ENCODE measurements around the gene ZDHHC24.

ZDHHC24 gene

DNA sequence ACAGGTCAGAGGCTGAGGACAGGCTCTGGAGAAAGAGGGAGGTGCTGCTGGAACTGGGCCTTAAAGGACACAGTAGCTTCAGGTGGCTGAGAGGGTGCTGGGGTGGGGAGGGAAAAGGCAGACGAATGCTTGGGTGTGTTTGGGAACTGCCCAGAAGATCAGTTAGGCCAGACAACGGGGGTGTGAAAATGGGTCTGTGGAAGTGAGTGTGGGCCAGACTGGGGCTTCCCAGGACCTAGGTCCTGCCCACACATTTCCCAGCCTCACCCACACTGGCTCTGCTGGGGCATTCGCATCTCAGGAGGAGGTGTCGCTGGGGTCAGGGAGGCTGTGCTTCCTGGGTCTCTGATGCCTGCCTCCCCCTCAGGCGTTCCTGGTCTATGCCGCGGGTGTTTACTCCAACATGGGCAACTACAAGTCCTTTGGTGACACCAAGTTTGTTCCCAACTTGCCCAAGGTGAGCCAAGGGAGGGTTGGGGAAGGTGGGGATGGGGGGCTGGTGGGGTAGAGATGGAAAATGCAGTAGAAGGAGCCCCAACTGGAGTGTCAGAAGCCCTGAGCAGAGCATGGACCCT is 61.0 kb downstream of the ZDHHC24 start:
- peaks cover 10% of the 10 kb centered on the region for H3K36me3 ChIP-seq (ENCODE audit: control insufficient read depth, insufficient read depth, low read length)

DNA sequence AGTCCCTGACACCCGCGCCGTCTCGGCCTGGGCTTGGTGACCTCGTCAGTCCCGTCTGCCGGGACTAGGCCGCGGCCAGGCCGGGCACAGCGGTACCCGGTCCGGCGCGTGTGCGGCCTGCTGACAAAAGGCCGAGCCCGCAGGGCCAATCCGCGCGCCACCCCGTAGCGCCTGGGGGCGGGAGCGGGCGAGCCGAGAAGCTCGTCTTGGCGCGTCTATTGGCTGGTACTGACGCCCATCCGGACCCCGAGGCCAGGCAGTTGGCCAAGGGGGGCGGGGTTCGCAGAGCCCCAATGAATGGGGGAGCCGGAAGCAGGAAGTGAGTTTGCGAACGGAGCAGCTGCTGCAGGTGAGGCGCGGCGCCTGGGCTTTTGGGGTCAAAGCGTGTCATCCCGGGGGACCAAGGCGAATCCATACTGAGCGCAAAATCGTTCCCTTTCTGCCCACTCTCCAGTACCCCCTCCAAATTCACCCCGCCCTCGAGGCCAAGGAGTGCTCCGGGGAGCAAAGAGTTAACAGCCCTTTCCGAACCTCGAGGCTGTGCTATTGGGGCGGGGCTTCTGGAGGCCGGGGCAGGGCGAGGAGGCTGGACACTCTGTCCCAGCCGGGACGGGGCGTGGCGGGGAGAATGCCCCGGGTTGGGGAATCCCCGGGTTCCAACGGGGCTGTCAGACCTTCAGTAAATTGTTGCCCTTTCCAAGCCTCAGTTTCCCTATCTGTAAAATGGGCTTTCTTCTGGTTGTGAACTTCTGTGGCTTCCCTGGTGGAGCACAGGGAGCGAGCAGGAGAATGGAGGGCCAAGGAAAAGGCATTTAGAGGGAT is 65.5 kb downstream of the ZDHHC24 start, which contains the start of gene DPP3:
Gene DPP3 (plus strand): TSS at position 318 of the 822 bp plus-strand sequence. CDS start 1,767 bp downstream, outside the sequence.
- Histone ChIP-seq H3K9ac (ENCODE audit: low read depth, low read length) (peak within 1 kb of the TSS; percentile 77), H3K4me1 (ENCODE audit: control insufficient read depth, insufficient read depth, low read length) (no peaks in the 10 kb centered on the region), H3K4me3 (ENCODE audit: low read depth, low read length) (peak within 1 kb of the TSS; percentile 80), H3K9me3 (ENCODE audit: control insufficient read depth, insufficient read depth, low read length) (no peaks in the 10 kb centered on the region), H3K36me3 (ENCODE audit: control insufficient read depth, insufficient read depth, low read length) (peaks cover 8% of the 10 kb centered on the region), H3K27me3 (ENCODE audit: control insufficient read depth, insufficient read depth, low read length) (no peaks in the 10 kb centered on the region)

More for the DNA sequence above, 61.0 kb downstream of the ZDHHC24 start:
- H3K27me3 ChIP-seq (ENCODE audit: control insufficient read depth, insufficient read depth, low read length), result no peaks in the 10 kb centered on the region
- H3K4me3 ChIP-seq (ENCODE audit: low read depth, low read length), result no peak overlapping the region
- H3K9me3 ChIP-seq (ENCODE audit: control insufficient read depth, insufficient read depth, low read length), result no peaks in the 10 kb centered on the region
- no peak overlapping the region for H3K9ac ChIP-seq (ENCODE audit: low read depth, low read length)
- no peaks in the 10 kb centered on the region for H3K4me1 ChIP-seq (ENCODE audit: control insufficient read depth, insufficient read depth, low read length)

DNA sequence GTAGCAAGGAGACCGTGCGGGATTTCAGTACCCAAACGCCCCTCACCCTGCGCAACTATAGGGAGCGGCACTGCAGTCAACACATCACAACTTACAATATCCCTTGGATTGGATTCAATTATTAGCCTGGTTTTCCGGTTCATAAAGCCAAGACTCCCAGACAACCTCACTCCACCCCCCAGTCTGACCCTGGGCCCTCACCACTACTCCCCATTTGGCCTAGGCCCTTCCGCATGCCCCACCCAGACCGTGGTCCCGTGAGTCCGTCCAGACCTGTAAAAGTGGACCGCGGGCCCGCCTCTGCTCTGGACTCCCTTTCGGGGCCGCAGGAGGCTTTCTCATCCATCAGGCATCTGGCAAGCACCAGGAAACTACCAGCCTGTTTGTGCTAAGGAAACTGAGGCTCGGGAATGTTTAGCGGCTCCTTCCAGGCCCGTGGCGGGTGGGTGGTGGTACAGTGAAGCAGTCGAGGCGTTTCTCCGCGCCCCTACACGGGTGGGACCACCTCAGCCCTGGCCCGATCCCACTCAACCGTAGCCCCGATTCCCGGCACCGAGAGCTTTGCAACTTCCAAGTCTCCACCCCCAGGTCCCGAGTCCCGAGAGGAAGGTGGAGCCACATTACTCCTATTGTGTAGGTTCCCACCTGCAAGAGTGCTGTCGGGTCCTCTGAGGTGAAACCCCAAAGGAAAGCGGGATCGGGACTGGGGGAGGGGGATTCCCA is 66.3 kb downstream of the ZDHHC24 start:
- peaks cover 5% of the 10 kb centered on the region for H3K36me3 ChIP-seq (ENCODE audit: control insufficient read depth, insufficient read depth, low read length)
- H3K4me1 ChIP-seq (ENCODE audit: control insufficient read depth, insufficient read depth, low read length), result no peaks in the 10 kb centered on the region
- peak overlapping the region; percentile 77 for H3K9ac ChIP-seq (ENCODE audit: low read depth, low read length)
- H3K4me3 ChIP-seq (ENCODE audit: low read depth, low read length), result peak overlapping the region; percentile 80
- no peaks in the 10 kb centered on the region for H3K27me3 ChIP-seq (ENCODE audit: control insufficient read depth, insufficient read depth, low read length)
- H3K9me3 ChIP-seq (ENCODE audit: control insufficient read depth, insufficient read depth, low read length), result no peaks in the 10 kb centered on the region

DNA sequence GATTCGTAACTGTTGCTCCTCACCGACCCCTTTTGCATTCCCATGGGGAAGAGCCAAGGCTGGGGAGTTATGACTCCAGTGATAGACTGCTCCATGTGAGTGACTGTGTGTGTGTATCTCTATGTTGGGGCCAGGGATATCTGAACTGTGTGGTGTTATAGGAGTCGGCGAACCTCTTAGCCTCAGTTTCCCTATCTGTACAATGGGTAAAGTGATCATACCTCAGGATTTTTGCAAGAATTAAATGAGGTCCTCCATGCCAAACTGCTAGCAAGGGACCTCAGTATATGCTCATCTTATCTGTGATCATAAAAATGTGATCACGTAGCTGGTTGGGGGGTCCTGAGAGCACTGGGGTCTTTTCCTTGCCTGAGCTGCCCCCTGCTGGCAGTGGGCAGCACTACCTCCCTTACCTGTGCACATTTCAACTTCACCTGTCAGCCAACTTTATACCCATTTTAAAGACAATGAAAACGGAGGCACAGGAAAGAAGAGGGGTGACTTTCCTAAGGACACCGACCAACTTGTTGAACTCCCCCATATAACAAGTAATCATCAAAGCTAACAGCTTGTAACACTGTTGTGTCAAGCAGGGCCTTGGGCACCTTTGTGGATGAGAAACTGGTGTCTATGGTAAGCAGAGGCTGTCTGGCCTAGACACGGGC is 67.0 kb downstream of the ZDHHC24 start:
- Histone ChIP-seq H3K4me3 (ENCODE audit: low read depth, low read length) (peak overlapping the region; percentile 80), H3K4me1 (ENCODE audit: control insufficient read depth, insufficient read depth, low read length) (no peaks in the 10 kb centered on the region), H3K9me3 (ENCODE audit: control insufficient read depth, insufficient read depth, low read length) (no peaks in the 10 kb centered on the region), H3K9ac (ENCODE audit: low read depth, low read length) (peak overlapping the region; percentile 77), H3K36me3 (ENCODE audit: control insufficient read depth, insufficient read depth, low read length) (peaks cover 5% of the 10 kb centered on the region), H3K27me3 (ENCODE audit: control insufficient read depth, insufficient read depth, low read length) (no peaks in the 10 kb centered on the region)

DNA sequence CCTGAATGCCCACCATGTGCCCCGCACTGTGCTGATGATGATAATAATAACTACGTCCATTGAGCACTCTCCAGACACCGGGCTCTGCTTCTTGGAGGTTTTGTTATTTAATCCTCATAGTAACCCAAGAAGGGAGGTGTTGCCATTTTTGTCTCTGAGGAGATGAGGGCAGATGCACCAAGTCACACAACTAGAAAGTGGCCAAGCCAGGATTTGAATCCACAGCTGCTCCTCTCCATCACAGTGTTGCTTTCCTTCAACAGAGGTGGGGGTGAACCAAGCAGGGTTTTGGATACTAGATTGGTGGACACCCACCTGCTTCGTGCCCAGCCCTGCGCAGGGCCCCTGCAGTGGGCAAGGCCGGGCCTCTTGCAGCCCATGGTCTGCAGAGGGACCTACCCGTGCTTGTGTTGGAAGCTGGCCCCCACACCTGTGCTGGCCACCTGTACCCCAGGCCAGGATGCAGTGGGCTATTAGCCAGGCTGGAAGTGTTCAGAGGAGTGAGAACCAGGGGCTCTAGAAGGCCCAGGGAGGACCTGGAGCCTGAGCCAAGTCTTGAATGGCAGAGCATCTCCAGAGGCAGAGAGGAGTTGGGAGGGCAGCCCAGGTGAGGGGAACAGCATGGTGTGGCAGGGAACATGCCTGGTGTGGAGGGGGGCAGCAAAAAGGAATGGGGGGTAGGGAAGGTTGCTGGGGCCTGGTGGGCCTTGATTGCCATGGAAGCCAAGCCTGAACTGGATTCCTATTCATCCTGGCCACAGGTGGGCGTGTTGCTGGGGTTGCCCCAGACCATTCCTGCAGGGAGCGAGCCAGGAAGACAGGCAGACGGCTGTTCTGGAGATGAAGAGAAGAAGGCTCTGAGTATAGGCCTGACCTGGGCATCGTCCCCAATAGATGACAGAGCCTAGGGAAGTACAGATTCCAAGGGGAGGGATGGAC is 68.3 kb downstream of the ZDHHC24 start:
- Histone ChIP-seq H3K9me3 (ENCODE audit: control insufficient read depth, insufficient read depth, low read length) (no peaks in the 10 kb centered on the region), H3K4me1 (ENCODE audit: control insufficient read depth, insufficient read depth, low read length) (no peaks in the 10 kb centered on the region), H3K4me3 (ENCODE audit: low read depth, low read length) (no peak overlapping the region), H3K27me3 (ENCODE audit: control insufficient read depth, insufficient read depth, low read length) (no peaks in the 10 kb centered on the region), H3K36me3 (ENCODE audit: control insufficient read depth, insufficient read depth, low read length) (peaks cover 5% of the 10 kb centered on the region), H3K9ac (ENCODE audit: low read depth, low read length) (no peak overlapping the region)

DNA sequence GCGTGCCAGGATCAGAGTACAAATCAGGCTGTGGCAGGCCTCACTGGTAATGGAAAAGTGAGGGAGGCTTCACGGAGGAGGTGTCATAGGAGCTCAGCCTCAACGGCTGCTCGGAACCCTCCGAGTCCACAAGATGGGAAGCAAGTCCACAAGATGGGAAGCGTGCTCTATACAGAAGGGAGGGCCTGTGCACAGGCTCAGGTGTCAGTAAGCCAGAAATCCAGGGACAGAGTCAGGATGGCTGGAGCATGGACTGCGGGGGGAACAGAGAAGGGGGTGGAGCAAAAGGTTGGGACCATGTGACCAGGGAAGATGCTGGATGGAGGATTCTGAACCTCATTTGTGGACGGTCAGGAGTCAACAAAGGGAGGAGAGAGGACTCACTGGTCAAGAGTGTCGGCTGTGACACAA is 69.0 kb downstream of the ZDHHC24 start:
- no peaks in the 10 kb centered on the region for H3K4me1 ChIP-seq (ENCODE audit: control insufficient read depth, insufficient read depth, low read length)
- H3K9ac ChIP-seq (ENCODE audit: low read depth, low read length), result no peak overlapping the region
- H3K4me3 ChIP-seq (ENCODE audit: low read depth, low read length), result no peak overlapping the region
- H3K9me3 ChIP-seq (ENCODE audit: control insufficient read depth, insufficient read depth, low read length), result no peaks in the 10 kb centered on the region
- peaks cover 5% of the 10 kb centered on the region for H3K36me3 ChIP-seq (ENCODE audit: control insufficient read depth, insufficient read depth, low read length)
- H3K27me3 ChIP-seq (ENCODE audit: control insufficient read depth, insufficient read depth, low read length), result no peaks in the 10 kb centered on the region

DNA sequence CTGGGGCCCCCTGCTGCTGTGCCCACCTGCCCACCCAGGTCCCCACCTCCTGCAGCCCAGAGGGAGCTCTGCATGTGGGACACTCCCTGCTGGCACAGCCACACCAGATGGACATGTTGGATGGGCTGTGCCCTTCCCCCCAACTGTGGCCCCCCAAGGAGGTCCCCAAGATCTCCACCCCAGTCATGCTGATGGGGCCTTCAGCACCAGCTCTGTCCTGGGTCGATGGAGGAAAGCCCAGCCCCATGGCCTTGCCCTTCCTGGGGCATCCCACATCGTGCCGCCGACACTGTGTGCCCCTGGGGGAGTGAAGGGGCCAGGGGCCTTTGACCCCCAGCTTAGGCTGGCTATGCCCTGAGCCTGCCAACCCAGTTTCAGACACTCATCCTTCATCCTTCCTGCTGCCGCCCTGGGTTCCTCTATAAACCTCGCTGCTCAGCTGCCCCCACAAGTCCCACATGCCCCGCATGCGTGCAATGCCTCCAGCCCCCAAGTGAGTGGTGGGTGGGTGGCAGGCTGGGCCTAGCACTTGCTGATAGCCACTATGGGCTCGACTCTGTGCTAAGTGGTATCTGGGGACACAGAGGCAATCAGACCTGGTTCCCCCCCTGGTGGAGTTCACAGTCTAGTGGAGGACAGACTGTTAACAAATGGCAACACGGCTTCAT is 69.5 kb downstream of the ZDHHC24 start:
- no peak overlapping the region for H3K9ac ChIP-seq (ENCODE audit: low read depth, low read length)
- no peaks in the 10 kb centered on the region for H3K9me3 ChIP-seq (ENCODE audit: control insufficient read depth, insufficient read depth, low read length)
- H3K27me3 ChIP-seq (ENCODE audit: control insufficient read depth, insufficient read depth, low read length), result no peaks in the 10 kb centered on the region
- H3K36me3 ChIP-seq (ENCODE audit: control insufficient read depth, insufficient read depth, low read length), result peaks cover 5% of the 10 kb centered on the region
- H3K4me3 ChIP-seq (ENCODE audit: low read depth, low read length), result no peak overlapping the region
- no peaks in the 10 kb centered on the region for H3K4me1 ChIP-seq (ENCODE audit: control insufficient read depth, insufficient read depth, low read length)

DNA sequence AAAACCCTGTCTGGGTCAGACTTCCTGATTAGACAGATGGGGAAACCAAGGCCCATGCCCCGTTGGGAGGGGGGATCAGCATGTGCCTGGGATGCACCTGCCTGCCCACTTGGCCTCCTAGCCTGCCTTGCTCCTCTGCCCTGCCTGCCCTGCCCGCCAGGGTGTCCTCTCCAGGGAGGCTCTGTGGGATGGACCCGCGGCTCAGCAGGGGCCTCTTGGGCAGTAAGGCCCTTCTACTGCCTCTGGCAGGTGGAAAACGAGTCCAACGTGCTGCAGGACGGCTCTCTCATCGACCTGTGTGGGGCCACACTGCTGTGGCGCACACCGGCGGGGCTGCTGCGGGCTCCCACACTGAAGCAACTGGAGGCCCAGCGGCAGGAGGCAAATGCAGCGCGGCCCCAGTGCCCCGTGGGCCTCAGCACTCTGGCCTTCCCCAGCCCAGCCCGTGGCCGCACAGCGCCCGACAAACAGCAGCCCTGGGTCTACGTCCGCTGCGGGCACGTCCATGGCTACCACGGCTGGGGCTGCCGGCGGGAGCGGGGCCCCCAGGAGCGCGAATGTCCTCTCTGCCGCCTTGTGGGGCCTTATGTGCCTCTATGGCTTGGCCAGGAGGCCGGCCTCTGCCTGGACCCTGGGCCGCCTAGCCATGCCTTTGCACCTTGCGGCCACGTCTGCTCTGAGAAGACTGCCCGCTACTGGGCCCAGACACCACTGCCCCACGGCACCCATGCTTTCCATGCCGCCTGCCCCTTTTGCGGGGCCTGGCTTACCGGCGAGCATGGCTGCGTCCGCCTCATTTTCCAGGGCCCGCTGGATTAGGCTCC is 70.3 kb downstream of the ZDHHC24 start:
- no peaks in the 10 kb centered on the region for H3K9me3 ChIP-seq (ENCODE audit: control insufficient read depth, insufficient read depth, low read length)
- H3K4me1 ChIP-seq (ENCODE audit: control insufficient read depth, insufficient read depth, low read length), result no peaks in the 10 kb centered on the region
- no peak overlapping the region for H3K9ac ChIP-seq (ENCODE audit: low read depth, low read length)
- no peaks in the 10 kb centered on the region for H3K27me3 ChIP-seq (ENCODE audit: control insufficient read depth, insufficient read depth, low read length)
- no peak overlapping the region for H3K4me3 ChIP-seq (ENCODE audit: low read depth, low read length)
- peaks cover 5% of the 10 kb centered on the region for H3K36me3 ChIP-seq (ENCODE audit: control insufficient read depth, insufficient read depth, low read length)

DNA sequence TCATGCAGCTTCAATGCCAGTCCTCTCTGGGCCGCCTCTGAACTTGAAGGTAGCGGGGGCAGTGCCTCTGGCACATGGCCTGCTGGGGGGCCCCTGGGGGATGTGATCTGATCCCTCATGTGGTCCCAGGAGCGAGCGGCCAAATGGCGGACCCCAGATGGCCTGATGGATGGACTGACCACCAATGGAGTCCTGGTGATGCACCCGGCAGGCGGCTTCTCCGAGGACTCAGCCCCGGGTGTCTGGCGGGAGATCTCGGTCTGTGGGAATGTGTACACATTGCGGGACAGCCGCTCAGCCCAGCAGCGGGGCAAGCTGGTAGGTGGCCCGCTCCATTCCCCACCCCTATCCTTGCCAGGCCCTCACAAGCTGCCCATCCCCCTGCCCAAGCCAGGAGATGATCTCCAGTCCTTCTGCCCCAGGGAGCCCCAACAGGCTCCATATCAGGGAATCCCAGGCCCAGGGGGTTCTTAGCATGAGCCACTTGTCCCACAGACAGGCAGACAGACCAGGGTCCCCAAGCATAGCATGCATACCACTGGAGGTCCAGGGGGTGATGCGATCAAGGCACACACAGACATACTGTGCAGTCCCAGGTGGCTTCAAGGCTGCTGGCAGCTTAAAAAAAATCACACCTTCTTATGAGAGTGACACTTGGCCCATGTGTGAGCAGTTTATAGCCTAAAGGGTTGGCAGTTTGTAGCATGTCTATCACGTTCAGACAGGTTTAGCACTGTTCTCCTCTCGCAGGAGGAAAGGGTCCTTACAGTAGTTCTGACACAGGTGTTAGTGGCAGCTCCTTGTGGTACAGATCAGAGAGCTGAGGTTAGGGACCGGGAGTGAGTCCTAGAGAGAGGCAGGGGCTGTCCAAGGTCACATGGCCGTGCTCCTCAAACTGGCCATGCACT is 72.0 kb downstream of the ZDHHC24 start:
- Histone ChIP-seq H3K4me3 (ENCODE audit: low read depth, low read length) (no peak overlapping the region), H3K27me3 (ENCODE audit: control insufficient read depth, insufficient read depth, low read length) (no peaks in the 10 kb centered on the region), H3K36me3 (ENCODE audit: control insufficient read depth, insufficient read depth, low read length) (peaks cover 9% of the 10 kb centered on the region), H3K9ac (ENCODE audit: low read depth, low read length) (no peak overlapping the region), H3K9me3 (ENCODE audit: control insufficient read depth, insufficient read depth, low read length) (no peaks in the 10 kb centered on the region), H3K4me1 (ENCODE audit: control insufficient read depth, insufficient read depth, low read length) (no peaks in the 10 kb centered on the region)

All from iPS-15b (cell line).